Endothelial cell of umbilical vein (primary cell): ENCODE data around the gene FBXO21. TPM values are rescaled to one million over a fixed set of nuclear protein-coding genes. Genes with fewer than 3 reads are reported as not detected.

Experiments used
- BruUV-seq: library from RNA; stranded (reverse); fragments of 400-500 nt; replicated peaks from 2 replicates; lab custom pipeline; 2021; lab: Mats Ljungman, UMichigan
- CTCF ChIA-PET: fragments of 300-600, 350-600 bp; sonication (Branson Sonifier 250); formaldehyde crosslinking; loops from one replicate; lab custom pipeline; 2021; ENCODE audit warnings: antibody characterized with exemption, inconsistent platforms; lab: Charles Lee
- POLR2A ChIA-PET: fragments of 300-600, 350-600 bp; sonication (Branson Sonifier 250); formaldehyde crosslinking; loops from one replicate; lab custom pipeline; 2021; ENCODE audit warnings: antibody characterized with exemption, inconsistent platforms; lab: Charles Lee
- DNase-seq: peaks from one replicate; pipeline ENCODE4 v3.0.0-alpha.2; 2011; ENCODE audit warnings: low read depth, low spot score
- FAIRE-seq: peaks from 2 replicates; lab custom pipeline; 2011; peaks lifted over from hg19 to GRCh38; lab: Jason Lieb, UNC
- H2AFZ ChIP-seq: 2 replicates; pipeline ENCODE4 v1.6.0; 2012; ENCODE audit warnings: low read depth, low read length, control low read depth, inconsistent platforms
- H3K27ac ChIP-seq: 2 replicates; pipeline ENCODE4 v1.5.1; 2011; ENCODE audit warnings: low read depth, mild to moderate bottlenecking, control low read depth, low read length, moderate library complexity; ENCODE audit not compliant: insufficient read depth
- H3K27me3 ChIP-seq, 2 experiments: 2 replicates each; pipeline versions ENCODE4 v1.6.0 to v1.6.1; 2011; ENCODE audit warnings: low read length in 2 of 2, mixed read lengths in 1 of 2; ENCODE audit not compliant: control insufficient read depth in 2 of 2, insufficient read depth in 2 of 2
- H3K36me3 ChIP-seq, 2 experiments: 2 replicates in 1 of 2; 3 replicates in 1 of 2; pipeline ENCODE4 v1.5.1; 2011; ENCODE audit warnings: low read length in 2 of 2, mild to moderate bottlenecking in 1 of 2, moderate library complexity in 1 of 2; ENCODE audit not compliant: control insufficient read depth in 2 of 2, insufficient read depth in 2 of 2; ENCODE audit errors: extremely low read depth in 1 of 2
- H3K4me1 ChIP-seq: 3 replicates; pipeline ENCODE4 v1.5.1; 2011; ENCODE audit warnings: mild to moderate bottlenecking, low read length; ENCODE audit not compliant: control insufficient read depth, insufficient read depth; ENCODE audit errors: extremely low read depth
- H3K4me2 ChIP-seq: 2 replicates; pipeline ENCODE4 v1.6.1; 2011; ENCODE audit warnings: low read length, control low read depth, mixed read lengths; ENCODE audit not compliant: insufficient read depth
- H3K4me3 ChIP-seq, 3 experiments: fragments of 200-600 bp in 1 of 3; sonication (generic), shearing (Covaris generic) in 1 of 3; replicated peaks in 1 of 3; 2 replicates each; pipeline ENCODE4 v1.5.1; 2011 to 2016; ENCODE audit warnings: control low read depth in 3 of 3, low read length in 3 of 3, mild to moderate bottlenecking in 2 of 3, inconsistent platforms in 1 of 3, low read depth in 1 of 3, moderate library complexity in 1 of 3; ENCODE audit not compliant: insufficient read depth in 1 of 3
- H3K79me2 ChIP-seq: 2 replicates; pipeline ENCODE4 v1.6.0; 2012; ENCODE audit warnings: low read length, inconsistent platforms; ENCODE audit not compliant: control insufficient read depth, insufficient read depth
- H3K9ac ChIP-seq: replicated peaks from 2 replicates; pipeline ENCODE3; 2011; ENCODE audit warnings: low read length, control low read depth; ENCODE audit not compliant: insufficient read depth; ENCODE audit errors: extremely low read depth
- H3K9me1 ChIP-seq: replicated peaks from 3 replicates; pipeline ENCODE4 v1.6.0; 2011; ENCODE audit warnings: mild to moderate bottlenecking, low read length; ENCODE audit not compliant: control insufficient read depth, insufficient read depth; ENCODE audit errors: extremely low read depth
- H3K9me3 ChIP-seq: replicated peaks from 2 replicates; pipeline ENCODE4 v1.5.1; 2012; ENCODE audit warnings: low read length, inconsistent platforms; ENCODE audit not compliant: control insufficient read depth, insufficient read depth
- H4K20me1 ChIP-seq: replicated peaks from 2 replicates; pipeline ENCODE3; 2011; ENCODE audit warnings: mild to moderate bottlenecking, low read length; ENCODE audit not compliant: control insufficient read depth, insufficient read depth; ENCODE audit errors: extremely low read depth
- EZH2 ChIP-seq: IDR thresholded peaks from 2 replicates; pipeline ENCODE4 v1.6.1; 2012; ENCODE audit warnings: borderline replicate concordance, low read depth, mild to moderate bottlenecking, moderate library complexity, low read length, inconsistent platforms; ENCODE audit not compliant: severe bottlenecking
- FOS ChIP-seq: IDR thresholded peaks from 2 replicates; pipeline ENCODE4 v1.6.1; 2011; ENCODE audit warnings: mild to moderate bottlenecking, low read length, moderate library complexity, borderline replicate concordance; ENCODE audit not compliant: insufficient read depth
- GATA2 ChIP-seq: IDR thresholded peaks from 2 replicates; pipeline ENCODE4 v1.7.0; 2011; ENCODE audit warnings: low read depth, mild to moderate bottlenecking, moderate library complexity, mixed read lengths, low read length; ENCODE audit not compliant: insufficient read length, insufficient read depth
- JUN ChIP-seq: IDR thresholded peaks from 2 replicates; pipeline ENCODE4 v1.6.1; 2011; ENCODE audit warnings: borderline replicate concordance, low read depth; ENCODE audit not compliant: insufficient read length, insufficient read depth
- MYC ChIP-seq: IDR thresholded peaks from one replicate; pipeline ENCODE4 v1.6.1; 2011; ENCODE audit warnings: mild to moderate bottlenecking, low read depth, low read length
- POLR2A ChIP-seq: IDR thresholded peaks from 2 replicates; pipeline ENCODE4 v1.6.1; 2012; ENCODE audit warnings: low read depth, mild to moderate bottlenecking, control low read depth, low read length
- POLR2AphosphoS5 ChIP-seq: IDR thresholded peaks from 2 replicates; pipeline ENCODE4 v1.6.1; 2012; ENCODE audit warnings: low read depth, mild to moderate bottlenecking, control low read depth, low read length, moderate library complexity; ENCODE audit not compliant: insufficient read depth
- dilution Hi-C: fragments of 300-500 bp; cut with MboI; formaldehyde crosslinking; loops from one replicate; pipeline ENCODE4 v1.15.0; 2019; ENCODE audit warnings: low sequenced_read_pairs; ENCODE audit not compliant: extremely low pct_ligation_motif_present
- intact Hi-C: fragments of 100-400 bp; cut with micrococcal nuclease; formaldehyde crosslinking; loops from one replicate; pipeline ENCODE4 v1.10.0; 2022
- polyA plus RNA-seq, 4 experiments: library from polyadenylated mRNA; depleted of rRNA in 3 of 4; stranded (reverse) in 3 of 4; unstranded in 1 of 4; fragments of >200 nt; gene quantifications; 2 replicates each; pipeline versions ENCODE4 v1.2.1 to v1.2.3, GENCODE V29; 2011 to 2012; ENCODE audit warnings: missing spikeins in 1 of 4
- total RNA-seq: library from RNA; stranded (reverse); gene quantifications from 2 replicates; pipeline ENCODE4 v1.2.3, GENCODE V29; 2021
- TF ChIP-seq, protein P1 (sequence below): IDR thresholded peaks from 2 replicates; pipeline ENCODE4 v1.6.1; 2011; ENCODE audit not compliant: insufficient read depth, insufficient read length
- TF ChIP-seq, protein P2 (sequence below), 2 donors: IDR thresholded peaks; 1 replicate in 1 of 2; 2 replicates in 1 of 2; pipeline ENCODE4 v1.5.1; 2011; ENCODE audit warnings: low read length in 2 of 2, mild to moderate bottlenecking in 2 of 2, moderate library complexity in 2 of 2, control low read depth in 1 of 2, inconsistent platforms in 1 of 2, low read depth in 1 of 2; ENCODE audit not compliant: insufficient read depth in 1 of 2; ENCODE audit errors: extremely low read depth in 1 of 2

The FBXO21 gene
- total and polyA plus RNA-seq, 2 donors (not counting 3 experiments of a cell fraction or from before 2014, with no cell fraction given) = 41.6 to 66.7 TPM

DNA sequence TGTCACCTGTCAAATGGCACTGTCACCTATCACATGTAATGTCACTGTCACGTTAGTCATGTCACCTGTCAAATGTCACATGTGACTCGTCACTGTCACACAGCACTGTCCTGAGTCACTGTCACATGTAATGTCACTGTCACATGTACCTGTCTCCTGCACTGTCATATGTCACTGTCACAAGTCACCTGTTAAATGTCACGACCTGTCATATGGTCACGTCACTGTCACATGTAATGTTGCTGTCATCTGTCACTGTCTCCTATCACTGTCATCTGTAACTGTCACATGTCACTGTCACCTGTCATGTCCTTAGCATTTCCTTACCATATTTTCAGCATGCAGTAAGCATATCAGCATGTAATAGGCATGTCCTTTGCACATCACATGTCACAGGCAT is 63.9 kb downstream of the FBXO21 start:
- no peaks in the 10 kb centered on the region for H4K20me1 ChIP-seq
- H3K4me3 ChIP-seq = no peak overlapping the region
- H3K4me2 ChIP-seq = no peak overlapping the region
- intact Hi-C loops (no loop called here), dilution Hi-C loops (no loop called here)
- POLR2A ChIA-PET = no interaction called here
- H3K9me3 ChIP-seq = no peaks in the 10 kb centered on the region
- no peaks in the 10 kb centered on the region for H3K27me3 ChIP-seq
- no peak overlapping the region for H2AFZ ChIP-seq
- H3K4me1 ChIP-seq = peaks cover 3% of the 10 kb centered on the region
- DNase-seq (no peak), FAIRE-seq (no peak)
- H3K27ac ChIP-seq = no peak overlapping the region
- no peak overlapping the region for H3K9ac ChIP-seq
- CTCF ChIA-PET = no interaction called here
- no peaks in the 10 kb centered on the region for H3K36me3 ChIP-seq
- no peaks in the 10 kb centered on the region for H3K79me2 ChIP-seq
- no peaks in the 10 kb centered on the region for H3K9me1 ChIP-seq
- BruUV-seq = no TSS peak
- no peak for TF ChIP-seq EZH2
- TF ChIP-seq, protein P1, sequence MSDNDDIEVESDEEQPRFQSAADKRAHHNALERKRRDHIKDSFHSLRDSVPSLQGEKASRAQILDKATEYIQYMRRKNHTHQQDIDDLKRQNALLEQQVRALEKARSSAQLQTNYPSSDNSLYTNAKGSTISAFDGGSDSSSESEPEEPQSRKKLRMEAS = peak; percentile 28
- no peak for TF ChIP-seq GATA2

DNA sequence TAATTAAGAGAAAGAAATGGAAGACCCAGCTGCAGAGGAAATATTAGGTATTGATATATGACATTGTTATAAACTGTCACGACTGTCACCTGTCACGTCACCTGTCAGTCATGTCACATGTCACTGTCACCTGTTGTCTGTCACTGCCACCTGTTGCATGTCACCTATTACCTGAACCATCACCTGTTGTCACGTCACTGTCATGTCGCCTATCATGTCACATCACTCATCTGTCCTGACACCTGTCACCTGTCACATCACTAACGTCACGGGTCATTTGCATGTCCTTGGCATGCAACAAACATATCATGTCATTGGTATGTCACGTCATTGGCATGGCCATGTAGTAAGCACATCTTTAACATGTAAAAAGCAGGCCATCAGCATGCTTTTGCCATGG is 64.5 kb downstream of the FBXO21 start:
- peaks cover 3% of the 10 kb centered on the region for H3K4me1 ChIP-seq
- no peak overlapping the region for H3K4me3 ChIP-seq
- TF ChIP-seq GATA2 (no peak), POLR2AphosphoS5 (no peak), POLR2A (no peak), JUN (no peak), FOS (no peak), MYC (no peak), EZH2 (no peak)
- TF ChIP-seq, protein P1 = no peak
- TF ChIP-seq, protein P2, sequence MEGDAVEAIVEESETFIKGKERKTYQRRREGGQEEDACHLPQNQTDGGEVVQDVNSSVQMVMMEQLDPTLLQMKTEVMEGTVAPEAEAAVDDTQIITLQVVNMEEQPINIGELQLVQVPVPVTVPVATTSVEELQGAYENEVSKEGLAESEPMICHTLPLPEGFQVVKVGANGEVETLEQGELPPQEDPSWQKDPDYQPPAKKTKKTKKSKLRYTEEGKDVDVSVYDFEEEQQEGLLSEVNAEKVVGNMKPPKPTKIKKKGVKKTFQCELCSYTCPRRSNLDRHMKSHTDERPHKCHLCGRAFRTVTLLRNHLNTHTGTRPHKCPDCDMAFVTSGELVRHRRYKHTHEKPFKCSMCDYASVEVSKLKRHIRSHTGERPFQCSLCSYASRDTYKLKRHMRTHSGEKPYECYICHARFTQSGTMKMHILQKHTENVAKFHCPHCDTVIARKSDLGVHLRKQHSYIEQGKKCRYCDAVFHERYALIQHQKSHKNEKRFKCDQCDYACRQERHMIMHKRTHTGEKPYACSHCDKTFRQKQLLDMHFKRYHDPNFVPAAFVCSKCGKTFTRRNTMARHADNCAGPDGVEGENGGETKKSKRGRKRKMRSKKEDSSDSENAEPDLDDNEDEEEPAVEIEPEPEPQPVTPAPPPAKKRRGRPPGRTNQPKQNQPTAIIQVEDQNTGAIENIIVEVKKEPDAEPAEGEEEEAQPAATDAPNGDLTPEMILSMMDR (IDR thresholded peaks at IDR 0.05; ENCODE audit: extremely low read depth in 1 of 2, insufficient read depth in 1 of 2, low read depth in 1 of 2, low read length in 2 of 2) = no peak
- no peak overlapping the region for H3K9ac ChIP-seq
- no peaks in the 10 kb centered on the region for H4K20me1 ChIP-seq
- DNase-seq (no peak), FAIRE-seq (no peak)
- dilution Hi-C loops (no loop called here), intact Hi-C loops (no loop called here)
- no peaks in the 10 kb centered on the region for H3K36me3 ChIP-seq
- no peaks in the 10 kb centered on the region for H3K27me3 ChIP-seq
- CTCF ChIA-PET = no interaction called here
- no peak overlapping the region for H2AFZ ChIP-seq
- no TSS peak for BruUV-seq
- H3K9me3 ChIP-seq = no peaks in the 10 kb centered on the region
- no peaks in the 10 kb centered on the region for H3K9me1 ChIP-seq
- H3K79me2 ChIP-seq = no peaks in the 10 kb centered on the region
- H3K4me2 ChIP-seq = no peak overlapping the region
- no peak overlapping the region for H3K27ac ChIP-seq
- POLR2A ChIA-PET = no interaction called here
